ENCODE data around the gene SELENOP.

DNA sequence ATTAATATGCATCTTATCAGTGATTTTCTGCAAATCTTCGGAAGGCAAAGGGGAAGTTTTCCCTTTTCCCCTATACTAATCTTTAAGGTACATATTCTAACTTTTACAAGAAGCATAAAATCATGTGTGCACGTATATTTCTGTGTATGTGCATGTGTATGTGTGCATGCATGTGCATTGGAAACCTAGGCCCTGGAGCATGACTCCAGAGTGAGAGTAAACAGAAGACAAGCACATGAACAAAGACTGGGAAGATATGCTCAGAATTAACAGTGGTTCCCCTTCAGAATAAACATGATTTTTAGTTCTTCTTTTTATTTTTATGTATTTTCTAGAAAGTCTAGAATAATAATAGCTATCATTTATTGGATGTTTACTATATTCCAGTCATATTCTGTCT lies 10.9 kb upstream of the SELENOP start:
- TF ChIP-seq EP300 (IDR thresholded peaks at IDR 0.05): no peak
- TF ChIP-seq, protein P1, sequence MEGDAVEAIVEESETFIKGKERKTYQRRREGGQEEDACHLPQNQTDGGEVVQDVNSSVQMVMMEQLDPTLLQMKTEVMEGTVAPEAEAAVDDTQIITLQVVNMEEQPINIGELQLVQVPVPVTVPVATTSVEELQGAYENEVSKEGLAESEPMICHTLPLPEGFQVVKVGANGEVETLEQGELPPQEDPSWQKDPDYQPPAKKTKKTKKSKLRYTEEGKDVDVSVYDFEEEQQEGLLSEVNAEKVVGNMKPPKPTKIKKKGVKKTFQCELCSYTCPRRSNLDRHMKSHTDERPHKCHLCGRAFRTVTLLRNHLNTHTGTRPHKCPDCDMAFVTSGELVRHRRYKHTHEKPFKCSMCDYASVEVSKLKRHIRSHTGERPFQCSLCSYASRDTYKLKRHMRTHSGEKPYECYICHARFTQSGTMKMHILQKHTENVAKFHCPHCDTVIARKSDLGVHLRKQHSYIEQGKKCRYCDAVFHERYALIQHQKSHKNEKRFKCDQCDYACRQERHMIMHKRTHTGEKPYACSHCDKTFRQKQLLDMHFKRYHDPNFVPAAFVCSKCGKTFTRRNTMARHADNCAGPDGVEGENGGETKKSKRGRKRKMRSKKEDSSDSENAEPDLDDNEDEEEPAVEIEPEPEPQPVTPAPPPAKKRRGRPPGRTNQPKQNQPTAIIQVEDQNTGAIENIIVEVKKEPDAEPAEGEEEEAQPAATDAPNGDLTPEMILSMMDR (IDR thresholded peaks at IDR 0.05): no peak
- no peak for TF ChIP-seq POLR2A (IDR thresholded peaks at IDR 0.05)

Data from ovary (tissue), 3 donors.